ENCODE measurements around the gene CCT2.

DNA sequence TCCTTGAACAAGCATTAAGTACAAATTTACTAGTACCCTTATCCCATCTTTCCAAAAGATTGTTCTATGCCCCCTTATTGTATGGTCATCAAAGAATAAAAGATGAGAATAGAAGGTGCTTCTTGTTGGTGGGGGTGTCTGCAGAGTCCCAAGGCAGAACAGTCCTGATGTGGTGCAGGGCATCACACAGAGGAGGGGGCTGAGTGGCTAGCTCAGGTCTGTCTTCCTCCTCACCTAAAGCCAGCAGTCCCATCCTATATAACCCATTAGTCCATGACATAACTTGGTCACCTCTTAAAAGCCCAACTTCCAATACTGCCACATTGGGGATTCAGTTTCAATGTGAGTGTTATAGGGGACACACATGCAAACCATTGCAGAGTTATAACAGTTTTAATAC lies 15.5 kb downstream of the CCT2 start:
- TF ChIP-seq POLR2AphosphoS5 (IDR thresholded peaks at IDR 0.05) (no peak), POLR2A (IDR thresholded peaks at IDR 0.05) (no peak)
- TF ChIP-seq, protein P1, sequence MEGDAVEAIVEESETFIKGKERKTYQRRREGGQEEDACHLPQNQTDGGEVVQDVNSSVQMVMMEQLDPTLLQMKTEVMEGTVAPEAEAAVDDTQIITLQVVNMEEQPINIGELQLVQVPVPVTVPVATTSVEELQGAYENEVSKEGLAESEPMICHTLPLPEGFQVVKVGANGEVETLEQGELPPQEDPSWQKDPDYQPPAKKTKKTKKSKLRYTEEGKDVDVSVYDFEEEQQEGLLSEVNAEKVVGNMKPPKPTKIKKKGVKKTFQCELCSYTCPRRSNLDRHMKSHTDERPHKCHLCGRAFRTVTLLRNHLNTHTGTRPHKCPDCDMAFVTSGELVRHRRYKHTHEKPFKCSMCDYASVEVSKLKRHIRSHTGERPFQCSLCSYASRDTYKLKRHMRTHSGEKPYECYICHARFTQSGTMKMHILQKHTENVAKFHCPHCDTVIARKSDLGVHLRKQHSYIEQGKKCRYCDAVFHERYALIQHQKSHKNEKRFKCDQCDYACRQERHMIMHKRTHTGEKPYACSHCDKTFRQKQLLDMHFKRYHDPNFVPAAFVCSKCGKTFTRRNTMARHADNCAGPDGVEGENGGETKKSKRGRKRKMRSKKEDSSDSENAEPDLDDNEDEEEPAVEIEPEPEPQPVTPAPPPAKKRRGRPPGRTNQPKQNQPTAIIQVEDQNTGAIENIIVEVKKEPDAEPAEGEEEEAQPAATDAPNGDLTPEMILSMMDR (IDR thresholded peaks at IDR 0.05 in 8 of 11, conservative IDR thresholded peaks at IDR 0.05 in 3 of 11): no peak

Data from spleen (tissue), 7 donors.